Stimulated activated CD8-positive, alpha-beta memory T cell treated with anti-CD3 and anti-CD28 coated beads, Interleukin-15, amount 100 ng/mL, for 1 hour (primary cell): ENCODE measurements around the gene PSMD3.
A peak's percentile ranks its signal among the peaks of the same experiment; 100 is the strongest.

ENCODE experiments used
- DNase-seq: peaks from one replicate; pipeline ENCODE4 v3.0.0-alpha.2; 2020; ENCODE audit warnings: low read depth

Gene PSMD3

DNA sequence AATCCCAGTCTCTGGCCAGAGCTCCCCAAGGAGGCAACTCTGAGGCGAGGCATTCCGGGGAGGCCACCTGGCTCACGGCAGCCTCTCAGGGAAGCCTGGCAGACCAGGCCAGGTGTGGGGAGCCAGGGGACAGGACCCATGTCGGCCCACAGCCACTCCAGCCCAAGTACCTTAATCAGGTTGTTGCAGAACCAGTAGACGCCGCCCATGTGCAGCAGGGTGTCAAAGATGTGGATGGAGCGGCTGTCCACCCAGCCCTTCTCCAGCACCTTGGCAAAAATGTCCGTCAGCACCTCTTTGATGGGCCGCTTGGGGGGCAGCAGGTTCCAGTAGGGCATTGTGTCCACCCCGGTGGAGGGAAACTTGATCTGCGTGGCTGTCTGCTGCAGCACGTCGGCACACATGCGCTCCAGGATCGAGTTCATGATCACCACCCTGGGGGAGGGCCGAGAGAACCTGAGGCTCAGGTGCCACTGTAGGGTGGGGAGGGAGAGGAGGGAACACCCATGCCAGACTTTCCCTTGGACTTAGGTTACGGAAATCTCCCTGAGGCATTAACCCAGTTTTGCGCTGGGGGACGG lies 42.4 kb downstream of the PSMD3 start:
- no peak for DNase-seq

DNA sequence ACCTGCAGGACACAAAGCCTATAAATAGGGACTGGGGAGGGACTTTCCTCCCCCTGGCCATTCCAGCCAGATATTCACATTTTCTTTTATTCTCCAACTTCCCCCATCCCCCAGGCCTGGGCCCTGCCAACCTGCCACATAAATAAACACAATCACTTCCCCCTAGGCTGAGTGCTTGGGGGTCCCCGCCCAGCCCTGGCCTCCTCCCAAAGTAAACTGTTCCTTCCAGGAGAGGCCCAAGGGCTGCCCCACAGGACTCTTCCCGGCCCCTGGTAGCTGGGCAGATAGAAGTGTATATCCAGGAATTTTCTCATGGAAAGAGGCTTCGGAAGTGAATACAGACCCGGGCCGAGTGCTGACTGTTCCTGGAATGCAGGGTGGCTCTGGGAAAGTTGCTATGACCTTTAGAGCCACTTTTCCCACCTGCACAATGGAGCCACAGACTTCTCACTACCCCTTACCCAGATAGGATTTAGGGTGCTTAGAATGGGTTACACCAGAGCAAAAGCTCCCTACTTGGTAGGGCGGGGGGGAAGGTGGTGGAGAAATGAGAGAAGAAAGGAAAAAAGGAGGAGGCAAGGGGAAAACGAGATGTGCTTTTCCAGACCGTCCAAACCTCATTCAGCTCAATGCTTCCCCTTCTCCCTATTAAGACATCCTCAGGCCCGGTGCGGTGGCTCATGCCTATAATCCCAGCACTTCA lies 43.1 kb downstream of the PSMD3 start:
- DNase-seq: no peak

DNA sequence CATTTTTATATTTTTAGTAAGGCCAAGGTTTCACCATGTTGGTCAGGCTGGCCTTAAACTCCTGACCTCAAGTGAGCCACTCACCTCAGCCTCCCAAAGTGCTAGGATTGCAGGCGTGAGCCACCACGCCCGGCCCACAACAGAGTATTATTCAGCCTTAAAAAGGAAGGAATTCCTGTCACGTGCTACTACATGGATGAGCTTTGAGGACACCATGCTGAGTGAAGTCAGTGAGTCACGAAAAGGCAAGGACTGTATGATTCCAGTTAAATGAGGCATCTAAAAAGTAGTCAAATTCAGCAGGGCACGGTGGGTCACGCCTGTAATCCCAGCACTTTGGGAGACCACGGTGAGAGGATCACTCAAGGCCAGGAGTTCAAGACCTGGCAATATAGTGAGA lies 44.3 kb downstream of the PSMD3 start:
- DNase-seq: no peak

DNA sequence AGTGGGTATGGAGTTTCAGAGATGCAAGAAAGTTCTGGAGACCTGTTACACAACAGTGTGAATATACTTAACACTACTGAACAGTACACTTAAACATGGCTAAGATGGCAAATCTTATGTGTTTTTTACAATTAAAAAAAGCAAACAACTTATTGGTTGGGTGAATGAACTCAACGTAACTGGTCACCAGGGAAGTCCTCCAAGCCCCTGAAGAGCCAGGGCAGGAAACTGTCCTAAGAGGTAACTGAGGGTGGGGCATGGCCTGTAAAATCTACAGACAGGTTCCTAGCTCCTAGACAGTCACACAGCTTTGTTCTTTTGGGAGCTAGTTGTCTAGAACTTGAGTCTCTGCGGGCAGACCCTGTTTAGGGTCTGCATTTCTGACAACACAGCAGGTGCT lies 45.0 kb downstream of the PSMD3 start:
- DNase-seq: no peak

DNA sequence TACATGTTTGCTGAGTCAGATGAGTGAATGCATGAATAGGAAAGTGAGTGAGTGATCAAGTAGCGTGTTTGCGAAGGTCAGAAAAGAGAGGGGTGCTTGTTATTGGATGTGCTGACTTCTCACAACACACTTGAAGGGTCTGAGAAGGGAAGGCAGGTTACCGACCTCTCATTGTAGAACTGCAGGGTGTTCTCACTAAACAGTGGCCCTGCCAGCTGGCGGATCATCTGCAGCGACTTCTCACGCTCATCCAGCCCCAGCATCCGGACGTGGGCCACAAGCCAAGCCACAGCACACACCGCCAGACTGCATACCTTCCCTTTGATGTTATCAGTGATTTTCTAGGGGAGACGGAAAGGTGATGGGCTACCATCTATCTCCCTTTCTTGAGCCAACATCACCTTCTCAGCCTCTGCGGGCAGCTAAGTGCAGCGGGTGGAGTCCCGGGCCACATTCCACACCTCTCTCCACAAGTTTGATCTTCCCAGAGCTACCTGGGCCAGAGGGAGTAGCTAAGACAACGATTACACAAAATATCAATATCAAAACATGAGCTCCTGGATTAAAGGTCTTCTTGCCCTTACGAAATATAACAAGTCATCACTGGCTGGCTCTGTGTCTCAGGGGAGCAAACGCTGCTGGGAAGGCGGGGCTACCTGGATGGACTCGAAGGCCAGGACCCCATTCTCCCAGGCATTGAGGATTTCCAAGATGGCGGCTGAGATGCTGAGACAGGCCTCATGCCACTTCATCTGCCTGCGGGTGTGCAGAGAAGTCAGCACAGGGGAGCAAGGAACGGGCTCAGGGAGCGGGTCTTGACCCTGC lies 45.6 kb downstream of the PSMD3 start:
- DNase-seq: no peak

DNA sequence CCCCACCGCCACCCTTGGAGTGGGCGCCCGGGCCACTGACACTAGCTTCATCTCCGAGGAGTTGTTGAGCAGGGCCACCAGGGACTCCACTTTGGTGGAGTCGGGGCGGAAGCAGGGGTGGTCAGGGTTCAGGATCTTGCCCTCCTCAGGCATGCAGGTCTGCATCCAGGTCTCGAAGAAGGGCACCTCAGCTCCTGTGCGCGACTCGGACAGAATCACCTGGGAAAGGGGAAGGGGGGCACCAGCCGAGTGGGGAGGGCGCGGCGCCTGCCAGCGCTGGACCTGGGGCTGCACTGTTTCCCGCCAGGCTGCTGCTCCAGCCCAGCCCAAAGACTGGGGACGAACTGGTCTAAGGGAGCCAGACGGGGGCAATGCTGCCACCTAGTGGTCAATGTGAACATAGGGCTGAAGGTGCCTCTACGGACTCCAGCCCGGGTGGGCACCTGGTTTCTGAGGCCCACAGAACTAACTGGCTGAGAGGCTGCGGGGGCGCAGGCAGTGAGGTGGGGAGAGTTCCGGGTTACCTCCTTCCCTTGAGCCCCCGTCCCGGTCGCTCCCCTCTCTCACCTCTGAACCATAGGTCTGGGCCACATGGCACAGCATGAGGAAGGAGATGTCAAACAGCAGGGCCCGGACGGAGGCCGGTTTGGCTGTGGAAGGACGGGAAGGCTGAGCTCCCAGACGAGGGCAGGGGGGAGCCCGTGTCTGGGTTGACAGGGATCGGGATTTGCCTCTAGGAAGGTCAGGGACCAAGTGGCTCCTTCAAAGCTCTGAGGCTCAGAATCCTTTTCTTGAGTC lies 46.4 kb downstream of the PSMD3 start:
- peak; percentile 59 for DNase-seq

DNA sequence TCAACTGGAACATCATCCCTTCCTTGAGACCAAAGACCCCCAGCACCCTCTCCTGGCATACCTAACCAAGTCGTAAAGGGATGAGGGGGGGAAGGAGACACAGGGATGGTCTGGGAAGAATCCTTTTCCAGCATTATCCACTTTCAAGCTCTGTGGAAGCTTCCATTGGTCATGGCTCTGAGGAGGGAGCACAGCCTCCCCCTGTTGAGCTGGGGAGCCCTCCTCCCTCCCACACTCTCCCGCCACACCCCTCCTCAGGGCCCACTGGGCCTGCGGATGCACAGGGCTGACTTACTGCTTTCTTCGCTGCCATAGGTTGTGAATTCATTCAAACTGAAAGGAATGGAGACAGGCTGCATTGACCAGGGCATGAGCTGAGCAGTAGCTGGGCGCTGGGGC lies 47.0 kb downstream of the PSMD3 start:
- DNase-seq: no peak

DNA sequence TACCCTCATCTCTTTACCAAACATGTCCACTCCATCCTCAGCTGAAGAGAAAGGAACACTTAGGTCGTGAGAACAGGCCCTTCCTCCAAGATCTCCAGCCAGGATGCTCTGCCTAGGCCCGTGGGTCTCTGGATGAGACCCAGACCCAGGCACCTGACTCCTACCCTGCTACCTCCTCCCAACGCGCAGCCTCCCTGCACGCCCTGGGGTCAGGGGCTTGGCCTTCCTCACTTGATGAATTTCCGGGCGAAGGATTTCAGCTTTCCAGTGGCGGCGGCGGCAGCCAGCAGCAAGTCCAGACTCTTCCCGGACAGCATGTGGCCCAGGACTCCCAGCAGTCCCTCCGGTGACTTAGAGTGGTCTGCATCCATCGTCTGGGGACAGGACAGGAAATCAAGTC lies 48.0 kb downstream of the PSMD3 start:
- DNase-seq: no peak

DNA sequence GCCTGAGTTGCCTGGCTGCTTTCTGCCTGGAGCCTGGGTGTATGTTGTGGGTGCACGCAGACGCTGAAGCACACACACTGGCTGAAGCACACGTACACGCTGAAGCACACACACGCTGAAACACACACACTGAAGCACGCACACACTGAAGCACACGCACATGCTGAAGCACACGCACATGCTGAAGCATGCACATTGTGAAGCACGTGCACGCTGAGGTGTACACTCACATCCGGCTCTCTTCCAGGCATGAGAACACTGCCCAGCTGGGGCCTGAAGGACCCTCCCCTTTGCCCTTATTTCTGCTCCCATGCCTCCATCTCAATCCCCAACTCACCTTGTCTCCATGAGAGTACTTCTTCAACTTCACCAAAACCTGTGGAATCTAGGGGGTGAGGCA lies 51.1 kb downstream of the PSMD3 start:
- no peak for DNase-seq

DNA sequence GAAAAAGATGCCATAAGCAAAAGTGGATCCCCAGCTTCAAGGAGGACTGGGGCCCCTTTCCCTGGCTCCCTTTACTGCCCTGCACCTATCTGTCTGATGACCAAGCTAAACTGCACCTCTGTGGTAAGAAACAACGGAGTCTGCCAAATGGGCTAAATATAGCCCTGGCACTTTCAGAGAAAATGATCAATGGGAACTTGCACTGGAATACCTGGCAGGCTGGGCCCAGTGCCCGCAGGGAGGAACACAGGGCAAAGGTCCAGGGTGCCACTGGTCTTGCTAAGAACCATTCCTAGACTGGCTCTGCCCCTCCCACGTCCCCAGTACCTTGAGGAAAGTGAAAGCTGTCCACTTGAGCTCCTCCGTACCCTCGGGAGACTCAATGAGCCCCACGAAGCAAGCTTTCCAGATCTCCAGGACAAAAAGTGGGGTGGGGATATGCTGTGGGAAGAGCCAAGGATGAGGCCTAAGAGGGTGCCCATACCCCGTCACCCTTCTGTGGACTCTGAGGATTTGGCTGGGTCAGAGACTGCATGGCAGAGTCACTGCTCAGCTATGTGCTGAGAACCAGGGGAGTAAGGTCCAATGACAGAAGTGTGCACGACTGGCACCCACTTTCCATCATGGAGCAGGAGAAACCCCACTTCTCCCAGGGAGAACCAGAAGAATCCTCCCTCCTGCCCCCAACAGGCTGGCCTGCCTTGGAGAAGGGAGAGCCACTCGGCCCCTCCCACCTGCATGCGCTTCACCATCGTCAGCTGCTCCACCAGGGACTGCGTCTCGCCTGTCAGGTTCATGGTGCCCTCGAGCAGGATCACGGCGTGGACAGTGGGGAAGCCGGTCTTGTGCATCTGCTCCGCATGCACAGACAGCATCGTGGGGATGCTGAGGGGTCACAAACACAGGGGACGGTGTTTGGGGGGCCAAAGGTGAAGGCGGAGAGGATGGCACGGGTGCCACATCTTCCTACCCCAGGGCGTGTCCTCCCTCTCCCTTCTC lies 52.0 kb downstream of the PSMD3 start:
- no peak for DNase-seq

DNA sequence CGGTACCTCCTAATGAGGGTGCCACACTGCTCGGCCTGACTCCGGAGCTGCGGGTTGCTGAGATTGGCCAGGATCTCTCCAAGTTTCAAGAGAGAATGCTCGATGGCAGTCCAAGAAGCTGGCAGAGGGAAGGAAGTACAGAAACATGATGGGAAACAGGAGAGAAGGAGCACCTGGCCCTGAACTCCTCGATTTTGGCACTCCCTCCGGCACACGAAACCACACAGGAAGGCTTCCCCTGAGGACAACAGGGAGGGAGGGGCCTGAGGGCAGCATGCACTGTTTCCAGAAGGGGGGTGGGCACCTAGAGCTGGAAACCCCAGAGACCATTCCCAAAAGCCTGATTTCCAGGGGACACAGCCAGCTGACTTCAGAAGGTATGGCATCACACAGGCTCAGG lies 52.7 kb downstream of the PSMD3 start:
- no peak for DNase-seq

DNA sequence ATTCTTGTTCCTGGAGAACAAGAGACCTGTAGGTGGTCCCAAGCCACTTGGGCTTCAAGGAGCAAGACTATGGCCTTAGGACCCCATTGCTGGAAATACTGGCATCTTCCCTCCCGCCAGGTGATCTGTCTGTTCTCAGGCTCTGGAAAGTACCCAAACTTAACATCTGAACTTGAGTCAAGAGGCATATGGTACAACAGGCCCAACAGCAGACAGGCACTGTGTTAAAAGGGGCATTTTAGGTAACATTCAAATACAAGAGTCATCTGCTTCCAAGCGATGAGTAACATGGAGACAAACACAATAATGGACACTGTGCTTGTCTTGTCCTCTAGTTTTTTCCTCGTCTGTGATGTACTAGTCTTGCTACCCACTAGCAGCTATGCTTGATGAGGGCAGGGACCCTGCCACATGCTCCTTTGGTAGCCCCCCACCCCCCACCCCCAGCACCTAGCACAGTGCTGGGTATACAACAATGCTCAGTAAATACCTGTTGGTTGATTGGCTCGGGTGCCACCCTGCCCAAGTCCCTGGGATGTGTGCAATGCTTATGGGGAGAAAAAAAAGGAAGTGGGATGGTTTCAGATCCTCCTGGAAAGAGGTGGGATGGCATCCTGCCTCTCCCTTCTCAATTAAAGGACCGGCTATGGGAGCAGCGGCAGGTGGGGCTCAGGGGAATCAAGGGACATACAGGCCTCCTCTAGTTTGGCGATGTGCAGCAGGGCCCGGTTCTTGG lies 54.0 kb downstream of the PSMD3 start:
- no peak for DNase-seq

DNA sequence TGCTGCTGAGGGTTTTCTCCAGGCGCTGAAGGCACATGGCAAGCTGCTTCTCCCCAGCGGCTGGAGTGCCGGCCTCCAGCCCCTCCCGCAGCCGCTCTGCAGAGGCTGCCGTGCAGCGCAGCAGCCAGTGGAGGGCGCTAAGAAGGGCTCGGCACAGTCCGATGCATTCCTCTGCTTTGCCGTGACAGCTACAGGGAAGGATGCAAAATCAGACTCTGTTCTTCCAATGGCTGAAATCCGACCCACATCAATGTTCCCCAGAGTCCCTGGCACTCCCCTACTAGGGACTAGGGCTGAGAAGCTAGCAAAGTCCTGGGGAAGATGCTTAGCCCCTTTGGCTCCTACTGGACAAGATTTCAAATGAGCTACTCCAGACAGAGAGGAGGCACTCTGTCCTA lies 54.6 kb downstream of the PSMD3 start:
- no peak for DNase-seq

DNA sequence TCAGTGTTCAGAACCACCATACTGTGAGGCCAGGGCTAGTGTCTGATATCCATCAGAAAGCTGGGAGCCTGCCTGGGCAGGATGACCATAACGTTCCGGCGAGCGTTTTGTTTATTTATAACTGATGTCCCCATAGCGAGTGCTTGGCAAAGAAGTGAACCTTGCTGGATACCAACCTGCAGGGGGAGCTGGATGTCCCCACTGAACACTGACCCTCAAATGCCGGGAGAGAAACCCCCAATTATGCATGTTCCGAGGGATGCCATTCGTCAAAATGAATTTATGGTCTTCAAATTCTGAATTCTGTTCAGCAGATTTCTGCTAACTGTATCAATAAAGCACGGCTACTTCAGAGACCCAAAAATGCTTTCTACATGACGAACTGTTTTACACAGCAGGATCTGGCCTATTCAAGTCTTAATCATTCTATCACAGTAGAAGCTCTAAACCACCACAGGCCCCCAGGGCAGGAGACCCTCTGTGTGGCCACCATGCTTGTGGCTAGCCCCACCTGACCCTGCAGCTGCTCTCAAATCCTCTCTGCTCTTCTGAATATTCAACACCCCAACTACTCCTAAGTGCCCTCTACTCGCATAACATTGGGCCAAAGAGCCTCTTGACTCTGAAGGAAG lies 58.4 kb downstream of the PSMD3 start:
- no peak for DNase-seq

DNA sequence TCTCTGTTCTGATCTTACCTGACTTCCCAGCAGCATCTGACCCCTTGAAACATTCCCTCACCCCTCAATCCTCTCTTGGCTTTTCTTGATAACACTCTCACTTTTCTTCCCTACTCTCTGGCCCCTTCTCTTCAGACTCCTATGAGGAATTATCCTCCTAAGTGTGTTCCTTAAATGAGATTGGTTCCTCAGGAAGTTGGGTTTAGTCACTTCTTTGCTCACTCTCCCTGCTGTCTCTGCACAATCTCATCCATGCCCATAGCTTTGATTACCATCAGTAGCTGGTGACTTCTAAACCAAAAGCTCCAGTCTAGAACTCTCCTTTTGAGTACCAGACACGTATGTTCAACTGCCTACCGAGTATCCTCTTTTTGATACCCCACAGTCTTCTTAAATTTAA lies 60.6 kb downstream of the PSMD3 start:
- DNase-seq: no peak
